T-helper 1 cell treated with Interleukin-12 subunit alpha and Interleukin-12 subunit beta and Interleukin-4 antibody, amounts not matched to agents 30 μg/mL and 1 μg/mL, for 36 hours (primary cell): ENCODE data around the gene CTRB2.

Source experiments
- H3K27ac Mint-ChIP-seq: one replicate; pipeline ENCODE4 v1.8.0; 2021; ENCODE audit warnings: mild to moderate bottlenecking, mixed read lengths
- H3K27me3 Mint-ChIP-seq: one replicate; pipeline ENCODE4 v1.8.0; 2021; ENCODE audit warnings: low read depth, mixed read lengths
- H3K36me3 Mint-ChIP-seq: one replicate; pipeline ENCODE4 v1.8.0; 2021; ENCODE audit warnings: low read depth, mixed read lengths
- H3K4me1 Mint-ChIP-seq: one replicate; pipeline ENCODE4 v1.8.0; 2021; ENCODE audit warnings: low read depth, mixed read lengths
- H3K4me3 Mint-ChIP-seq: one replicate; pipeline ENCODE4 v1.8.0; 2021; ENCODE audit warnings: mild to moderate bottlenecking, moderate library complexity, mixed read lengths
- H3K9me3 Mint-ChIP-seq: one replicate; pipeline ENCODE4 v1.8.0; 2021; ENCODE audit warnings: mixed read lengths

CTRB2 gene

DNA sequence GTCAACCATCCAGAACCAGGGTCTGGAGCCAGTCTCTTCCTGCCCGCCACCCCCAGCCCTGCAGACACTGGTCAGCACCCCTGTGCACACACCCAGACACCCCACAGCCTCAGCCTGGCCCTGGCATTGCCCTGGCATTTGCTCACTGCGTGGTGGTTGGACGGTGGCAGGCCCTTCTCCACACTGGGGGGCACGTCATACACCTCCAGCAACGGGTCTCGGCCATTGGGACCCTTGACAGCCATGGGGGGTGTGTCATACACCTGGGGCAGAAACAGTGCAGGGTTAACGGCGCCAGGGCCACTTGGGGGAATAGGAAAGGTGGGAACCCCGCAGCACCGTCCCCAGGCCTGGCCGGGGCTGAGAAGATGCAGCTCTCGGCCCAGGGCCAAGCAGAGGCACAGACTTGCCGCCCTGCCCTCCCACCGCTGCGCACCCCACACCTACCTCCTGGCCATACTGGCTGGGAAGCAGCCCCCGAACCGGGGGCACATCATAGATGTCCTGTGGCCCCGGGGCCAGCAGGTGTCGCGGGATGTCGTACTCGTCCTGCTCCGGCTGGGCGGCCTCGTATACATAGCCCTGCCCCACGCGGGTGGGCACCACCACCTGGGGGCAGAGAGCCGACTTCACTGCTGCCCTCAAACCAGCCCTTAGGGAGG is 29.9 kb upstream of the CTRB2 start:
- no peaks in the 10 kb centered on the region for H3K36me3 Mint-ChIP-seq
- H3K27ac Mint-ChIP-seq, result no peak overlapping the region
- no peaks in the 10 kb centered on the region for H3K27me3 Mint-ChIP-seq
- H3K4me3 Mint-ChIP-seq, result no peak overlapping the region
- H3K4me1 Mint-ChIP-seq, result no peaks in the 10 kb centered on the region
- no peaks in the 10 kb centered on the region for H3K9me3 Mint-ChIP-seq

DNA sequence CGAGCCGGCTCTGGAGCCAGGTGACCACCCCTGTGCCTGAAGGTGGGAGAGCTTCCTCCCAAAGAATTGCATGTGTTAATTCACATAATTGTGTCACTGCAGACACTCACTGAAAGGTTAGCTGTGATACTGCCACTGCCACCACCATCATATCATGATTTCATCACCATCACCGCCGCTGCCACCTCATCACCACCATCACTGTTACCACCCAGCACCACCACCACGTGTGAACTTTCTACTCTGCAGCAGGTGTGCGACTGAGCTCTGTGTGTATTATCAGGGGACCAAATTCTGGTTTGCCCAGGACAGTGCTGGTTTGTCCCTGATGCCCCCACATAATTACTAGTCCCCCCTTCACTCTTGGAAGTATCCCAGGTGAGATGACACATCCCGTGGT is 29.3 kb upstream of the CTRB2 start:
- H3K4me3 Mint-ChIP-seq, result no peak overlapping the region
- H3K9me3 Mint-ChIP-seq, result no peaks in the 10 kb centered on the region
- H3K36me3 Mint-ChIP-seq, result no peaks in the 10 kb centered on the region
- no peak overlapping the region for H3K27ac Mint-ChIP-seq
- H3K4me1 Mint-ChIP-seq, result no peaks in the 10 kb centered on the region
- no peaks in the 10 kb centered on the region for H3K27me3 Mint-ChIP-seq

DNA sequence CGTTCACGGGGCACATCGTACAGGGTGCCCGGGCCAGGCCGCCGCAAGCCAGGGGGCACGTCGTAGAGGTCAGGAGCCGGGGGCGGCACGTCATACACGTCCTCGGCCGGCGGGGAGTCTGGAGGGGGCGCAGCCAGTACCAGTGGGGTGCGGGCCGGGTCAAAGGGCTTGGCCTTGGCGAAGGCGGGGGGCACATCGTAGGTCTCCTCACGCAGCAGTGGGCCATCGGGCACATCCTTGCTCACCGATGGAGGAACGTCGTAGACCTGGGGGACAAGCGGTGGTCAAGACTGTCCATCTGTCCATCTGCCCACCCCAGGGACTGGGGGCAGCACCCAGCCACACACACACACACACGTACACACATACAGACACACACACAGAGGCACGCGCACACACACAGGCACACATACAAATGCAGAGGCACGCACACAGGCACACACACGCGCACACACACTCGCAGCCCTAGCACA is 28.8 kb upstream of the CTRB2 start:
- Mint-ChIP-seq H3K4me1 (no peaks in the 10 kb centered on the region), H3K27me3 (no peaks in the 10 kb centered on the region), H3K27ac (no peak overlapping the region), H3K4me3 (no peak overlapping the region), H3K9me3 (no peaks in the 10 kb centered on the region), H3K36me3 (no peaks in the 10 kb centered on the region)

DNA sequence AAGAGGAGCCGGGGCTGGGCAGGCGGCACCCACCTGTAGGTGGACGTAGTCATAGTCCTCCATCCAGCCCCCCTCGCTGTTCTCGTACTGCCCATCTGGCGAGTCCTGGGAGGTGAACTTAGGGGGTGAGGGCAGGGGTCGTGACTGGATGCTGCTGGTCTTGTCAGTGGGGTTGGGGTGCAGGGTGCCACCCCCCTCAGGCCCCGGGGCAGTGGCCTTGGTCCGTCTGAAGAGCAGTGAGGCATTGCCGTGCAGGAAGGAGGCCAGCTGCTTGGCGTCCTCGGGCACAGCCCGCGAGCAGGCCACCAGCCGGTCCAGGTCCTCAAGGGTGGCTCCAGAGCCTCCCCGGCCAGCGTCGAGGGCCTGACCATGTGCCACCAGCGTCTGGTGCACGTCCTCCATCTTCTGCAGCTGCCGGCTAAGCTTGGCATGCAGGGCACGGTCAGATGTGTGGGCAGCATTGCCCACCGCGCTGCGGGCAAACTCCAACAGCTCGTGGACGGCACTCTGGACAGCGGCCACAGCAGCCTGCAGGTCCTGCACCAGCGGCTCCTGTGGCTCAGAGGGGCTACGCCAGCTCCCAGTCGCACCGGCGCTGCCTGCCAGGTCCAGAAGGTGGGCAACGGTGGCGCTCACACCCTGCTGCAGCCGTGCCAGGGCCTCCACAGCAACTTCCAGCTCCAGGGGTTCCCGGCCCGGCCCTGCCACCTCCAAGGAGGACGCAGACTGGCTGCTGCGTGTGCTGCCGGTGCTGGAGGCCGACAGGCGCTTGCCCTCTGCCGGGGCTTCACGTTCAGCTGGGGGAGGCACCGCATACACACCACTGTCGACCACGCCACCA is 28.1 kb upstream of the CTRB2 start:
- H3K4me3 Mint-ChIP-seq, result no peak overlapping the region
- H3K9me3 Mint-ChIP-seq, result no peaks in the 10 kb centered on the region
- H3K27me3 Mint-ChIP-seq, result no peaks in the 10 kb centered on the region
- no peak overlapping the region for H3K27ac Mint-ChIP-seq
- no peaks in the 10 kb centered on the region for H3K4me1 Mint-ChIP-seq
- H3K36me3 Mint-ChIP-seq, result no peaks in the 10 kb centered on the region

DNA sequence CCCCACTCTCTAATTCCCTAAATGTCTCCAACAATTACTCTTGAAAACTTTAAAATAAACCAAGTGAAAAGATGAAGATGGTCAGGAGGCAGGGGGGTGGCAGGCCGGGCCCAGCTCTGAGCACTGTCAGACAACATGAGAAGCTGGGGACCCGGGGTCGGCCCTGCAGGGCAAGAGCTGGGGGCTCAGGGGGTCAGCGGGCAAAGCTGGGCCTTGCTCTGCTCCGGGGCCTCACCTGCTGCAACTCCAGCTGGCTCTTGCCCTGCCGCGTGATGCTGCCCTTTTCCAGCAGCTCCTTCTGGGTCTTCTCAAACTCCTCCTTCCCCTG is 26.6 kb upstream of the CTRB2 start:
- H3K36me3 Mint-ChIP-seq, result no peaks in the 10 kb centered on the region
- no peak overlapping the region for H3K4me3 Mint-ChIP-seq
- no peak overlapping the region for H3K27ac Mint-ChIP-seq
- no peaks in the 10 kb centered on the region for H3K9me3 Mint-ChIP-seq
- H3K4me1 Mint-ChIP-seq, result no peaks in the 10 kb centered on the region
- no peaks in the 10 kb centered on the region for H3K27me3 Mint-ChIP-seq

DNA sequence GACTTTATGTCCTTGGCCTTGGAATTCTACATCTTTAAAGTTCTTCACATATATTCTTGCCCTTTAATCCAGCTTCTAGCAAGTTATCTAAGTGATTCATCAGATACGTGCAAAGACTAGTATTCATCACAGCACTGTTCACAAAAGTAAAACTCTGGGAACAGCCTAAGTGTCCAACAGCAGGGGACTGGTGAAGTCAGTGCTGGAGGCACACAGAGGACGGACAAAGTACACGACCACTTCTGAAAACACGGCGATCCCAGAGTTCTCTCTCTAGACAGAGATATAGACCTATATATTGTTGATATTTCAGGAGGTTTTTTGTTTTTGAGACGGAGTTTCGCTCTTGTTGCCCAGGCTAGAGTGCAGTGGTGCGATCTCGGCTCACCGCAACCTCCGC is 24.6 kb upstream of the CTRB2 start:
- Mint-ChIP-seq H3K4me3 (no peak overlapping the region), H3K4me1 (no peaks in the 10 kb centered on the region), H3K27me3 (no peaks in the 10 kb centered on the region), H3K36me3 (no peaks in the 10 kb centered on the region), H3K27ac (no peak overlapping the region), H3K9me3 (no peaks in the 10 kb centered on the region)

DNA sequence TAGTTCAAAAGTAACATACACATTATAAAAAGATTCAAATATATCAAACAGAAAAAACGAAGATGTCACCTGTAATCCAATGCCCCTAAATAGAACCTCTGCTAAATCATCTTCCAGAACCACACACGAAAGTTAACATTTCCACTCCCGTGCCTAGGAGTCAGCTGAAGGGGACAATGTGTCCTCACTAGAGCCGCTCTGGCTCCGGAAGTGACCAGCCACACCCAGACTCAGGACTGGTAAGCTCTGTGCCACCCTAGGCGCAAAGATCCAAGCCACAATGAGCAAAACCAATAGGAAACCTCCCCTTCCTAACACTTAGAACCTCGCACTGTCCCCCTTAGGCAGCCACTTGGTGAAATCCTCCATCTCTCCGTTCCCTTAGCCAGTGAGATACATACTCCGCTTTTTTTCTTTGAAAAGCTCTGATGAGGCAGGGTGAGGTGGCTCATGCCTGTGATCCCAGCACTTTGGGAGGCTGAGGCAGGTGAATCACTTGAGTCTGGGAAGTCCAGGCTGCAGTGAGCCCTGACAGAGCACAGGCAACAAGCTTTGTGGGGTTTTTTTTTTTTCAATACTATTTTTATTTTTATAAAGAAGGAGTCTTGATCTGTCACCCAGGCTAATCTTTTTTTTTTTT is 23.6 kb upstream of the CTRB2 start:
- Mint-ChIP-seq H3K4me1 (no peaks in the 10 kb centered on the region), H3K9me3 (no peaks in the 10 kb centered on the region), H3K36me3 (no peaks in the 10 kb centered on the region), H3K27ac (no peak overlapping the region), H3K4me3 (no peak overlapping the region), H3K27me3 (no peaks in the 10 kb centered on the region)

DNA sequence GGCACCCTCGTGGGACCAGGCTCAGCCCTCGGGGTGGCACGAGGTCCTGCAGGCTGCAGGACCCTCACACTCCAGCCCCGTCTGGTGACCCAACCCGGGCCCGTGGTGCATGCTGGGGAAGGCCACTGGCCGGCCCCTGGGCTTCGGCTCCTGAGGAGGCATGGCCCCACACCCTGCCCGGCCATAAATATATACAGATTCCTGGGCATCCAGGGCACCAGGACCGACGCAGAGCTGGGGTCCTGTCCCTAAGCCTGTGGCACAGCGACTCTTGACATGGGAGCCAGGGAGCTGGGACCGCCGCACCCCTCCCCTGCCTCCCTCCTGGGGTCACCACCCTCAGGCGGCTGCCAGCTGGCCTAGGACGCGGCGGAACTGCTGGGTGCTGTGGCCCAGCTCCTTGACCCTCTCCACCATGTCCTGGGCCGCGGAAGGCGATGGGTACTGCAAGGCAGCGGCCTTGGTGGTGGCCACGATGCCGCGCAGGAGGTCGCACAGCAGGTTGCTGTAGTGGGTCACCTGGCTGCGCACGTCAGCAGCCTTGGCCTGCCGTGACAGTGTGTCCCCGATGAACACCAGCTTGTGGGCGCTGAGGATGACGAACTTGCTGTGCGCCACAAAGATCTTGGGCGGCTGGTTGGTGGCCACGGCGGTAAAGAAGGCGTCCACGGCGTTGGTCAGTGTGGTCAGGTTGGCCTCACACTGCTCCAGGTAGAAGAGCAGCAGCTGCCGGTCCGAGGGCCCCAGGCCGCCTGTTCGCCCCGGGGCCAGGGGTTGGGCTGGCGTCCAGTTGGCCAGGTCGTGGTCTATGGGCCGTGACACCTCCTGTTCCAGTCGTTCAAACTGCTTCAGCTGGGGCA is 22.4 kb upstream of the CTRB2 start:
- Mint-ChIP-seq H3K36me3 (no peaks in the 10 kb centered on the region), H3K27me3 (no peaks in the 10 kb centered on the region), H3K4me3 (no peak overlapping the region), H3K9me3 (no peaks in the 10 kb centered on the region), H3K4me1 (no peaks in the 10 kb centered on the region), H3K27ac (no peak overlapping the region)

DNA sequence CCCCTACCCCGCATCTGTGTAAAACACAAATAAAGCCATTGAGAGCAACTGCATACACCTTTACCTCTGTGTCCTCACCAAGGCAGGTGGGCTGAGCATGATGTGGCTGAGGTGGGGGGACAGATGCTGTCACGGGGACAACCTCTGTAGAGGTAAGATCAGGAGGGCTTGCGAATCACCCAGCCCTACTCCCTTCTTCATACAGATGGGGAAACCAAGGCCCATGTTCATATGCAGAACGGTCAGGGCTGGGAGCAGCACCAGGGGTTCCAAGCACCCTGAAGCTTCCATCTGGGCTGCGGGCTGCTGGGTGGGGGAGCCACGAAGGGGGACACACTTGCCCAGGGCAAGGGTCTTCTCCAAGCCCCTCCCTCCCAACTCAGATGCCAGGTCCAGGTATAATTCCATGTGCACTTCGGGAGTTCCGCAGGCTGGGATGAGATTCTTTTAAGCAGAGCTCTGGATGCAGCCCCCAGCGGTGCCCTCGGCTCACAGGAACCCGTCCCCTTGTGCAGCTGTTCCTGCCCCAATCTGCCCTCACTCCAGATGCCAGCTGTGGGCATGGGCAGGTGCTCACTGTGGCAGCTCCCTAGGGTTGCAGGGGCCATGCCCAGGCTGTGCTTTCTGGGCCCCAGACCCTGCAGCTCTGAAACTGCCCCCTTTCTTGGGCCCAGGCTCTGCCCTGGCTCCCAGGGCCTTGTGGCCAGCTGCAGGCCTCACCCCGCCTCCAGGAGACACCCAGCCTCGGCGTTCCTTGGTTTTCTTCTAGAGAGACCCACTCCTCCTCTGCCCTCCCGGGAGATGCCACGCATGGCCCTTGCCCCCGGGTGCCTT is 21.4 kb upstream of the CTRB2 start:
- H3K27ac Mint-ChIP-seq, result no peak overlapping the region
- no peaks in the 10 kb centered on the region for H3K4me1 Mint-ChIP-seq
- H3K27me3 Mint-ChIP-seq, result no peaks in the 10 kb centered on the region
- H3K4me3 Mint-ChIP-seq, result no peak overlapping the region
- no peaks in the 10 kb centered on the region for H3K36me3 Mint-ChIP-seq
- H3K9me3 Mint-ChIP-seq, result no peaks in the 10 kb centered on the region

DNA sequence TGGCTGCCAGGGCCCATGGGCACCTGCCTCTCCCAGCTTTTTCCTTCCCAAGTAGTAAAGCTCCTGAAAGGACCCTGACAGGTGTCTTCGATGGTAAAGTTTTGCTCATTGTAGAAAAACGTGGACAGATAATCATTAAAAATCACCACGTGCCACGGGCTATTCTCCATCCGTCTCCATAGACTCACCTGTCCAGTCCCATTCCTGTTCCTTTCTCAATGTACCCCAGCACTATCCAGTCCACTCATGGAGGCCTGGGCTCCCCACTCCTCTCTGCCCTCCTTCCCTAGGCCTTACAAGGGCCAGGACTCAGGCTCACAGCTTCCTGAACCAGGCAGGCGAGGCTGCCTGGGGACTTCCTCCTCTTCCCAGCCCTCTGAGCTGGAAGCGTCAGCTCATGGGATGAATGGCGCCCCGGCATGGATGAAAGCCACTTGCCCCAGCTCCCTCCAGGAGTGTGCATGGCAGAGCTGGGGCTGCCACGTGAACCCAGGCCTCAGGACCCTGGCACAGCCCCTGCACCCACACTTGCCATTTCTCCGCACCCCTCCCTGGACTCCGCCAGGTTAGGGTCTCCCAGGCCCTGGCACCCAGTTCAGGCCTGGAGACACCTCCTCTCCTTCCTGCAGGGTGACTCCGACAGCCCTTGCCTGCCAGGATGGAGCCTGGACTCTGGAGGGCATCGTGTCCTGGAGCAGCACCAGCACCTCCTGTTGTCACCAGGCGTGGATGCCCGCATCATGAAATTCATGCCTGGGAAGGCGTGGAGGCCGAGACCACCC is 20.6 kb upstream of the CTRB2 start:
- Mint-ChIP-seq H3K4me1 (no peaks in the 10 kb centered on the region), H3K27me3 (no peaks in the 10 kb centered on the region), H3K4me3 (no peak overlapping the region), H3K27ac (no peak overlapping the region), H3K36me3 (no peaks in the 10 kb centered on the region), H3K9me3 (no peaks in the 10 kb centered on the region)

DNA sequence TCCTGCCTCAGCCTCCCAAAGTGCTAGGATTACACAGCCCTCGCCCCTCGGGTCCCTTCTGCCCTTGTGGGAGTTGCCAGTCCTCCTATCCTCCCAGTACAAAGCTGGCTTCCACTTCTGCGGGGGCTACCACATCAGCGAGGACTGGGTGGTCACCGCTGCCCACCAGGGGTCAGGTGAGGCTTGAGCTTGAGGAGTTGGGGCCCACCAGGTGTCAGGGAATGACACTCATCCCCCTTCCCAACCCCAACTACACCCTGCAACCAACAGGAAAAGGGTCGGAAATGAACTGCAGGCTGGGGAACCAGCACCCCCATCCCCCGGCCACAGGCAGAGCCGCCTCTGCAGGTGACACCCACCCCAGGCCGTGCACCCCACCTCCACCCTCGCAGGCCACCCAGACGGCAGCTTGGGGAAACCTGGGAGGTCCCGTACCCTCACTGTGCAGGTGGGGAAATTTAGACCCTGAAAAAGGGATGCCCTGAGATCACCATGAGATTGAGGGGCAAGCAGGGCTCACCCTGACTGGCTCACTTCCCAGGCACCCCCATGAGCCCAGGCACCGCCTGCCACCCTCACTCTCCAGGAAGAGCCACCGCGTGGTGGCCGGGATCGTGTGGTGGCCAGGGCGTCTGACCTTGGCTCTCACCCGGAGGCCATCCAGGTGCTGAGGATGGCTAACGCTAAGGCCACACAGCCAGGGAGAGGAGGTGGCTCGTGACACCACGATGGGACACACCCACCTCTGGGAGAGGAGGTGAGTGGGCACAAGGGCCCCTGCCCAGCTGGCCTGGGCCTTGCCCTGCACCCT is 19.8 kb upstream of the CTRB2 start:
- H3K4me1 Mint-ChIP-seq, result no peaks in the 10 kb centered on the region
- no peaks in the 10 kb centered on the region for H3K27me3 Mint-ChIP-seq
- H3K4me3 Mint-ChIP-seq, result no peak overlapping the region

DNA sequence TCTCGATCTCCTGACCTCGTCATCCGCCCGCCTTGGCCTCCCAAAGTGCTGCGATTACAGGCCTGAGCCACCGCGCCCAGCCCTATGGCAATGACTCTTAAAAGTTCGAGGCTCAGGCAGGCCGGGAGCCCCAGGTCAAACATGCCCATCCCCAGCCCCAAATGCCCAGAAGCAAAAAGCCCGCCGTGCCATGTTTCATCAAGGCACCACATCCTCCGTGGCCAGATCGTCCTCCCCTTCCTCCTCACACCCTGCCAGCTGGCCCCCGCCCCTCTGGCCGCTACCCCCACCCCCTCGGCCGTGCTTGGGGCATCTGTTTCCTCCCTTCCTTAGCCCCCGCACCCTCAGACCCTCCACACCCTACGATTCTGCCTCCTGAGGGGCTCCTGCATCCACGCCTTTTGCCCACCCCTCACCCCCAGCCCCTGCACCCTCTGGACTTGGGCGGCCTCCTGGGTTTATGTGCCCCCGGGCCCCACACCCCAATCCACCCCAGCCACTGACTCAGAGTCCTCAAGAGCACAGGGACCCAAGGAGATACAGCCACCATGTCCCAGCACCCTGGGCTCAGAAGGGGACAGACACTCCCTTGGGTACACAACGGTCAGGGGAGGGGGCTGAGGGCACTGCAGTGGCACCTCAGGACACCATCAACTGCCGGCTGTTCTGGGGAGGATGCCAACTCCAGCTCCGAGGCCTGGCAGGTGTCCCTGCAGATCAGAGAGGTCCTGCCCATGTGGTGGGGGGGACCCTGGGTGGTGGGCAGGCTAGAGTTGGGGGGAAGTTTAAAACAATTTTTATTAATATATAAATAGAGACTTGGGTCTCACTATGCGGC is 18.9 kb upstream of the CTRB2 start:
- Mint-ChIP-seq H3K9me3 (no peaks in the 10 kb centered on the region), H3K36me3 (no peaks in the 10 kb centered on the region), H3K4me3 (no peak overlapping the region), H3K27ac (no peak overlapping the region), H3K4me1 (no peaks in the 10 kb centered on the region), H3K27me3 (no peaks in the 10 kb centered on the region)

More for the DNA sequence above, 19.8 kb upstream of the CTRB2 start:
- Mint-ChIP-seq H3K36me3 (no peaks in the 10 kb centered on the region), H3K9me3 (no peaks in the 10 kb centered on the region), H3K27ac (no peak overlapping the region)
